ENCODE measurements around the gene GRID1.

Gene GRID1

DNA sequence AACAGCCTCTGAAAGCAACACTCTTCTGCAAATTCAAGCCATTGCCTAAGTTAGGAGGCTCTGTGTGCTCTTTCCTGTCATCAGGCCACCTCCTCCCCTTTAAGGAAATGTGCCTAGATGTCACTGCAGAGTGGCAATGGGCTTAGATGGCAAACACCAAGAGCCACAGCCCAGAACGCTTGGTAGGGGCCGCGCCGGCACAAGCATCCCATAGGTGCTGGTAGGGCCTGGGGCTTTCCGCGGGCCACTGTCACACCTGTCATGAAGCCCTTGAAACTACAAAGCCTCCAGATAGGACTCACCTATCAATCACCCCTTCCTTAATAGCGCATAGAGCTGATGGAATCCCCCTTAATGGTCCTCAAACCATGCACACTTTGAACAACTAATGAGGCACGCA, 299.9 kb downstream of the GRID1 start:
- no peak for TF ChIP-seq ZNF335 (tag by site-specific recombination; conservative IDR thresholded peaks at IDR 0.05)
- TF ChIP-seq, protein P1, sequence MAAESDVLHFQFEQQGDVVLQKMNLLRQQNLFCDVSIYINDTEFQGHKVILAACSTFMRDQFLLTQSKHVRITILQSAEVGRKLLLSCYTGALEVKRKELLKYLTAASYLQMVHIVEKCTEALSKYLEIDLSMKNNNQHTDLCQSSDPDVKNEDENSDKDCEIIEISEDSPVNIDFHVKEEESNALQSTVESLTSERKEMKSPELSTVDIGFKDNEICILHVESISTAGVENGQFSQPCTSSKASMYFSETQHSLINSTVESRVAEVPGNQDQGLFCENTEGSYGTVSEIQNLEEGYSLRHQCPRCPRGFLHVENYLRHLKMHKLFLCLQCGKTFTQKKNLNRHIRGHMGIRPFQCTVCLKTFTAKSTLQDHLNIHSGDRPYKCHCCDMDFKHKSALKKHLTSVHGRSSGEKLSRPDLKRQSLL (tag by site-specific recombination; IDR thresholded peaks at IDR 0.05), result no peak
- no peak for TF ChIP-seq ZNF785 (tag by site-specific recombination; IDR thresholded peaks at IDR 0.05)
- no peak for TF ChIP-seq ZNF175 (tag by site-specific recombination; IDR thresholded peaks at IDR 0.05)
- no peak for TF ChIP-seq ZNF133 (tag by site-specific recombination; IDR thresholded peaks at IDR 0.05)
- no peak for TF ChIP-seq ZNF791 (tag by site-specific recombination; IDR thresholded peaks at IDR 0.05)
- TF ChIP-seq ZNF529 (tag by site-specific recombination; IDR thresholded peaks at IDR 0.05; ENCODE audit: insufficient replicate concordance), result no peak
- no peak for TF ChIP-seq MYNN (tag by site-specific recombination; IDR thresholded peaks at IDR 0.05; ENCODE audit: borderline replicate concordance)
- no peak for TF ChIP-seq HOXC10 (CRISPR knock-in tag; IDR thresholded peaks at IDR 0.05)
- no peak for TF ChIP-seq ZNF23 (tag by site-specific recombination; IDR thresholded peaks at IDR 0.05; ENCODE audit: borderline replicate concordance)
- no peak for TF ChIP-seq ZNF677 (tag by site-specific recombination; IDR thresholded peaks at IDR 0.05)
- TF ChIP-seq KLF9 (tag by site-specific recombination; IDR thresholded peaks at IDR 0.05; ENCODE audit: low read depth), result no peak
- TF ChIP-seq, protein P2, sequence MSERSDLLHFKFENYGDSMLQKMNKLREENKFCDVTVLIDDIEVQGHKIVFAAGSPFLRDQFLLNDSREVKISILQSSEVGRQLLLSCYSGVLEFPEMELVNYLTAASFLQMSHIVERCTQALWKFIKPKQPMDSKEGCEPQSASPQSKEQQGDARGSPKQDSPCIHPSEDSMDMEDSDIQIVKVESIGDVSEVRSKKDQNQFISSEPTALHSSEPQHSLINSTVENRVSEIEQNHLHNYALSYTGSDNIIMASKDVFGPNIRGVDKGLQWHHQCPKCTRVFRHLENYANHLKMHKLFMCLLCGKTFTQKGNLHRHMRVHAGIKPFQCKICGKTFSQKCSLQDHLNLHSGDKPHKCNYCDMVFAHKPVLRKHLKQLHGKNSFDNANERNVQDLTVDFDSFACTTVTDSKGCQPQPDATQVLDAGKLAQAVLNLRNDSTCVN (tag by site-specific recombination; optimal IDR thresholded peaks at IDR 0.05), result no peak
- no peak for TF ChIP-seq ZNF146 (tag by site-specific recombination; IDR thresholded peaks at IDR 0.05)
- TF ChIP-seq ZNF768 (tag by site-specific recombination; IDR thresholded peaks at IDR 0.05), result no peak
- TF ChIP-seq, protein P3, sequence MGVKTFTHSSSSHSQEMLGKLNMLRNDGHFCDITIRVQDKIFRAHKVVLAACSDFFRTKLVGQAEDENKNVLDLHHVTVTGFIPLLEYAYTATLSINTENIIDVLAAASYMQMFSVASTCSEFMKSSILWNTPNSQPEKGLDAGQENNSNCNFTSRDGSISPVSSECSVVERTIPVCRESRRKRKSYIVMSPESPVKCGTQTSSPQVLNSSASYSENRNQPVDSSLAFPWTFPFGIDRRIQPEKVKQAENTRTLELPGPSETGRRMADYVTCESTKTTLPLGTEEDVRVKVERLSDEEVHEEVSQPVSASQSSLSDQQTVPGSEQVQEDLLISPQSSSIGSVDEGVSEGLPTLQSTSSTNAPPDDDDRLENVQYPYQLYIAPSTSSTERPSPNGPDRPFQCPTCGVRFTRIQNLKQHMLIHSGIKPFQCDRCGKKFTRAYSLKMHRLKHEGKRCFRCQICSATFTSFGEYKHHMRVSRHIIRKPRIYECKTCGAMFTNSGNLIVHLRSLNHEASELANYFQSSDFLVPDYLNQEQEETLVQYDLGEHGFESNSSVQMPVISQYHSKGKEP (tag by site-specific recombination; IDR thresholded peaks at IDR 0.05), result no peak
- no peak overlapping the region for H3K27ac ChIP-seq (ENCODE audit: extremely low read depth, low read depth, low read length)
- no peak overlapping the region for H3K4me3 ChIP-seq (ENCODE audit: low read depth, low read length)
- ChIA-PET CTCF (no interaction called here), POLR2A (no interaction called here)
- H3K9me3 ChIP-seq (ENCODE audit: control insufficient read depth, insufficient read depth, low read depth, low read length), result no peaks in the 10 kb centered on the region
- no peaks in the 10 kb centered on the region for H3K36me3 ChIP-seq (ENCODE audit: control insufficient read depth in 2 of 2, insufficient read depth in 1 of 2, low read length in 2 of 2)
- no peaks in the 10 kb centered on the region for H3K4me1 ChIP-seq (ENCODE audit: control insufficient read depth, insufficient read depth, low read length)

DNA sequence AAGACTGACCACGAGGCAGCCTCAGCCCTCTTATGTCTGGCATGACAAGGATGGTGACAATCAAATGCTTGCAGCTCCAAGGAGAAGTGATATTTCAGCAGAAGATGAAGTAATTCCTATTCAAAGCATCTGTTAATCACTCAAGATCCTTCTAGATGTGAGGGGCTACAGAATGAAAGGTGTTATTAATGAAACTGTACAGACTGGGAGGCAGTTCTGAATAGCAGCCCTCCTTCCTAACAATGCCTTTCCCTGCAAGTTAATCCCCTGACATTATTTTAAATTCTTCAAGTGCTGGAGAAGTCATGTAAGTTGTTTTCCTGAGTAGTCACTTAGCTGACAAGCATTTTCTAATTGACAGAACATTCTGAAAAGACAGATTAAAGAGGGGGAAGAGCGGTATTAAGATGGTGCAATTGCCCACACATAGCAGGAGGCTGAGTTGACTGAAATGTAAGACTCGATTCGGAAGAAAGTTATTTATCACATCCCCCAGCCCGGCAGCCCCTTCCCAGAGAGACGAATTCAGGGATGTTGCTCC, 300.8 kb downstream of the GRID1 start:
- Histone ChIP-seq H3K4me3 (ENCODE audit: low read depth, low read length) (no peak overlapping the region), H3K36me3 (ENCODE audit: control insufficient read depth in 2 of 2, insufficient read depth in 1 of 2, low read length in 2 of 2) (no peaks in the 10 kb centered on the region), H3K9me3 (ENCODE audit: control insufficient read depth, insufficient read depth, low read depth, low read length) (no peaks in the 10 kb centered on the region), H3K27ac (ENCODE audit: extremely low read depth, low read depth, low read length) (no peak overlapping the region), H3K4me1 (ENCODE audit: control insufficient read depth, insufficient read depth, low read length) (no peaks in the 10 kb centered on the region)
- POLR2A ChIA-PET, result no interaction called here
- CTCF ChIA-PET, result no interaction called here
- TF ChIP-seq OVOL3 (tag by site-specific recombination; IDR thresholded peaks at IDR 0.05), result no peak
- TF ChIP-seq, protein P4, sequence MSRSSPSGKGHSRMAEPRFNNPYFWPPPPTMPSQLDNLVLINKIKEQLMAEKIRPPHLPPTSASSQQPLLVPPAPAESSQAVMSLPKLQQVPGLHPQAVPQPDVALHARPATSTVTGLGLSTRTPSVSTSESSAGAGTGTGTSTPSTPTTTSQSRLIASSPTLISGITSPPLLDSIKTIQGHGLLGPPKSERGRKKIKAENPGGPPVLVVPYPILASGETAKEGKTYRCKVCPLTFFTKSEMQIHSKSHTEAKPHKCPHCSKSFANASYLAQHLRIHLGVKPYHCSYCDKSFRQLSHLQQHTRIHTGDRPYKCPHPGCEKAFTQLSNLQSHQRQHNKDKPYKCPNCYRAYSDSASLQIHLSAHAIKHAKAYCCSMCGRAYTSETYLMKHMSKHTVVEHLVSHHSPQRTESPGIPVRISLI (tag by site-specific recombination; IDR thresholded peaks at IDR 0.05), result no peak
- TF ChIP-seq ZNF366 (tag by site-specific recombination; conservative IDR thresholded peaks at IDR 0.05), result no peak
- no peak for TF ChIP-seq ZNF776 (tag by site-specific recombination; IDR thresholded peaks at IDR 0.05; ENCODE audit: borderline replicate concordance)
- no peak for TF ChIP-seq ZNF214 (tag by site-specific recombination; IDR thresholded peaks at IDR 0.05; ENCODE audit: borderline replicate concordance)
- TF ChIP-seq, protein P5, sequence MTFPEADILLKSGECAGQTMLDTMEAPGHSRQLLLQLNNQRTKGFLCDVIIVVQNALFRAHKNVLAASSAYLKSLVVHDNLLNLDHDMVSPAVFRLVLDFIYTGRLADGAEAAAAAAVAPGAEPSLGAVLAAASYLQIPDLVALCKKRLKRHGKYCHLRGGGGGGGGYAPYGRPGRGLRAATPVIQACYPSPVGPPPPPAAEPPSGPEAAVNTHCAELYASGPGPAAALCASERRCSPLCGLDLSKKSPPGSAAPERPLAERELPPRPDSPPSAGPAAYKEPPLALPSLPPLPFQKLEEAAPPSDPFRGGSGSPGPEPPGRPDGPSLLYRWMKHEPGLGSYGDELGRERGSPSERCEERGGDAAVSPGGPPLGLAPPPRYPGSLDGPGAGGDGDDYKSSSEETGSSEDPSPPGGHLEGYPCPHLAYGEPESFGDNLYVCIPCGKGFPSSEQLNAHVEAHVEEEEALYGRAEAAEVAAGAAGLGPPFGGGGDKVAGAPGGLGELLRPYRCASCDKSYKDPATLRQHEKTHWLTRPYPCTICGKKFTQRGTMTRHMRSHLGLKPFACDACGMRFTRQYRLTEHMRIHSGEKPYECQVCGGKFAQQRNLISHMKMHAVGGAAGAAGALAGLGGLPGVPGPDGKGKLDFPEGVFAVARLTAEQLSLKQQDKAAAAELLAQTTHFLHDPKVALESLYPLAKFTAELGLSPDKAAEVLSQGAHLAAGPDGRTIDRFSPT (tag by site-specific recombination; IDR thresholded peaks at IDR 0.05), result no peak
- TF ChIP-seq, protein P6, sequence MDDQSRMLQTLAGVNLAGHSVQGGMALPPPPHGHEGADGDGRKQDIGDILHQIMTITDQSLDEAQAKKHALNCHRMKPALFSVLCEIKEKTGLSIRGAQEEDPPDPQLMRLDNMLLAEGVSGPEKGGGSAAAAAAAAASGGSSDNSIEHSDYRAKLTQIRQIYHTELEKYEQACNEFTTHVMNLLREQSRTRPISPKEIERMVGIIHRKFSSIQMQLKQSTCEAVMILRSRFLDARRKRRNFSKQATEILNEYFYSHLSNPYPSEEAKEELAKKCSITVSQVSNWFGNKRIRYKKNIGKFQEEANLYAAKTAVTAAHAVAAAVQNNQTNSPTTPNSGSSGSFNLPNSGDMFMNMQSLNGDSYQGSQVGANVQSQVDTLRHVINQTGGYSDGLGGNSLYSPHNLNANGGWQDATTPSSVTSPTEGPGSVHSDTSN (CRISPR knock-in tag; IDR thresholded peaks at IDR 0.05), result no peak
- no peak for TF ChIP-seq ZBTB20 (tag by site-specific recombination; IDR thresholded peaks at IDR 0.05)
- TF ChIP-seq, protein P7, sequence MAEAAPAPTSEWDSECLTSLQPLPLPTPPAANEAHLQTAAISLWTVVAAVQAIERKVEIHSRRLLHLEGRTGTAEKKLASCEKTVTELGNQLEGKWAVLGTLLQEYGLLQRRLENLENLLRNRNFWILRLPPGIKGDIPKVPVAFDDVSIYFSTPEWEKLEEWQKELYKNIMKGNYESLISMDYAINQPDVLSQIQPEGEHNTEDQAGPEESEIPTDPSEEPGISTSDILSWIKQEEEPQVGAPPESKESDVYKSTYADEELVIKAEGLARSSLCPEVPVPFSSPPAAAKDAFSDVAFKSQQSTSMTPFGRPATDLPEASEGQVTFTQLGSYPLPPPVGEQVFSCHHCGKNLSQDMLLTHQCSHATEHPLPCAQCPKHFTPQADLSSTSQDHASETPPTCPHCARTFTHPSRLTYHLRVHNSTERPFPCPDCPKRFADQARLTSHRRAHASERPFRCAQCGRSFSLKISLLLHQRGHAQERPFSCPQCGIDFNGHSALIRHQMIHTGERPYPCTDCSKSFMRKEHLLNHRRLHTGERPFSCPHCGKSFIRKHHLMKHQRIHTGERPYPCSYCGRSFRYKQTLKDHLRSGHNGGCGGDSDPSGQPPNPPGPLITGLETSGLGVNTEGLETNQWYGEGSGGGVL (tag by site-specific recombination; IDR thresholded peaks at IDR 0.05), result no peak
- no peak for TF ChIP-seq ZNF324 (tag by site-specific recombination; IDR thresholded peaks at IDR 0.05)
- no peak for TF ChIP-seq ZNF23 (tag by site-specific recombination; IDR thresholded peaks at IDR 0.05; ENCODE audit: borderline replicate concordance)
